HEK293 (cell line): ENCODE results near the gene SNCAIP.

ENCODE experiments used
- CTCF ChIP-seq: fragments of 450-650 bp; formaldehyde crosslinking; IDR thresholded peaks from 2 replicates; pipeline ENCODE4 v1.5.1; 2016; ENCODE audit warnings: missing biosample characterization, missing genetic modification characterization
- REST ChIP-seq: fragments of 450-650 bp; formaldehyde crosslinking; IDR thresholded peaks from 2 replicates; pipeline ENCODE4 v1.5.1; 2016; ENCODE audit warnings: missing biosample characterization, missing genetic modification characterization
- ZBTB11 ChIP-seq: fragments of 450-650 bp; formaldehyde crosslinking; conservative IDR thresholded peaks from 2 replicates; pipeline ENCODE4 v1.5.1; 2016; ENCODE audit warnings: low read depth, missing biosample characterization, missing genetic modification characterization
- ZNF26 ChIP-seq: fragments of 450-650 bp; formaldehyde crosslinking; IDR thresholded peaks from 2 replicates; pipeline ENCODE4 v1.5.1; 2016; ENCODE audit warnings: missing biosample characterization, missing genetic modification characterization
- ZNF544 ChIP-seq: fragments of 450-650 bp; formaldehyde crosslinking; IDR thresholded peaks from 2 replicates; pipeline ENCODE4 v1.5.0; 2017; ENCODE audit warnings: missing biosample characterization, missing genetic modification characterization

- TF ChIP-seq ZNF544 (no peak), ZBTB11 (tag by site-specific recombination) (no peak), CTCF (tag by site-specific recombination) (no peak), ZNF26 (tag by site-specific recombination) (no peak), REST (tag by site-specific recombination) (no peak)
These were observed 82.4 kb downstream of the SNCAIP start for GRCh38 chr5:122394284-122394930.
